Stimulated activated CD8-positive, alpha-beta memory T cell treated with anti-CD3 and anti-CD28 coated beads, Interleukin-7, amount 100 ng/mL, for 4 hours (primary cell): ENCODE results near the gene INPP5F.

Experiments
- DNase-seq, 2 donors: peaks; one replicate each; pipeline ENCODE4 v3.0.0-alpha.2; 2020; ENCODE audit warnings: low read depth in 2 of 2

Gene INPP5F

GRCh38 chr10:119817991-119818888 is 92.4 kb downstream of the INPP5F start:
- no peak for DNase-seq

GRCh38 chr10:119818889-119819270 is 93.0 kb downstream of the INPP5F start:
- DNase-seq = no peak

- DNase-seq = no peak
Measured at GRCh38 chr10:119821182-119821581, 95.3 kb downstream of the INPP5F start.

- no peak for DNase-seq
Measured at GRCh38 chr10:119824299-119824698, 98.4 kb downstream of the INPP5F start.

- no peak for DNase-seq
Measured at GRCh38 chr10:119826771-119827170, 100.9 kb downstream of the INPP5F start.

GRCh38 chr10:119827430-119827829 is 101.6 kb downstream of the INPP5F start:
- DNase-seq = no peak

GRCh38 chr10:119829429-119829828 is 103.6 kb downstream of the INPP5F start:
- DNase-seq = no peak

GRCh38 chr10:119830851-119831250 is 105.0 kb downstream of the INPP5F start:
- DNase-seq = no peak

- DNase-seq = no peak
Measured at GRCh38 chr10:119831656-119832055, 105.8 kb downstream of the INPP5F start.

GRCh38 chr10:119832951-119833350 is 107.1 kb downstream of the INPP5F start:
- DNase-seq = no peak

- no peak for DNase-seq
Measured at GRCh38 chr10:119834188-119834587, 108.3 kb downstream of the INPP5F start.

- DNase-seq = no peak
Measured at GRCh38 chr10:119845656-119846055, 119.8 kb downstream of the INPP5F start.

GRCh38 chr10:119849031-119849789 is 123.4 kb downstream of the INPP5F start:
- DNase-seq = no peak

- no peak for DNase-seq
Measured at GRCh38 chr10:119849944-119850343, 124.1 kb downstream of the INPP5F start.

- no peak for DNase-seq
Measured at GRCh38 chr10:119852277-119852676, 126.4 kb downstream of the INPP5F start.

- DNase-seq = no peak
Measured at GRCh38 chr10:119852822-119853221, 127.0 kb downstream of the INPP5F start.

- no peak for DNase-seq
Measured at GRCh38 chr10:119853574-119853973, 127.7 kb downstream of the INPP5F start.

- DNase-seq = no peak
Measured at GRCh38 chr10:119858063-119858462, 132.2 kb downstream of the INPP5F start.

- no peak for DNase-seq
Measured at GRCh38 chr10:119859420-119860258, 133.8 kb downstream of the INPP5F start.

- DNase-seq = no peak
Measured at GRCh38 chr10:119860866-119861607, 135.2 kb downstream of the INPP5F start.

- no peak for DNase-seq
Measured at GRCh38 chr10:119862524-119862923, 136.7 kb downstream of the INPP5F start.
